ENCODE results near the gene RIMS3. TPM values are rescaled to one million over a fixed set of nuclear protein-coding genes. Genes with fewer than 3 reads are reported as not detected.

The RIMS3 gene
- total RNA-seq, 1 experiment from 2014 or later = 13.7 TPM

- no peak overlapping the region for H3K14ac ChIP-seq (ENCODE audit: insufficient read depth, low read length)
- Mint-ChIP-seq H3K4me3 (no peak overlapping the region), H3K36me3 (ENCODE audit: insufficient read depth in 1 of 3, low read depth in 3 of 3) (peaks cover 0 to 10% (median 3%) of the 10 kb centered on the region in 3 experiments; a peak in 3 of 7 replicates), H3K27ac (peak overlapping the region in 1 of 3 experiments; percentile 5; a peak in 1 of 7 replicates), H3K27me3 (ENCODE audit: low read depth) (no peaks in the 10 kb centered on the region), H3K4me1 (peaks cover 1 to 10% of the 10 kb centered on the region in 2 experiments; a peak in 3 of 4 replicates), H3K9me3 (no peaks in the 10 kb centered on the region)
- H4K8ac ChIP-seq (replicated peaks; ENCODE audit: insufficient read length, low read depth, low read length) = no peak overlapping the region
- DNase-seq = no peak
- no peaks in the 10 kb centered on the region for H3K4me1 ChIP-seq (ENCODE audit: insufficient read depth, low read length)
- H2BK5ac ChIP-seq (ENCODE audit: insufficient read length, low read length) = no peak overlapping the region
- H4K91ac ChIP-seq (ENCODE audit: insufficient read length, low read depth, low read length) = no peak overlapping the region
- no peak overlapping the region for H3K4ac ChIP-seq (ENCODE audit: low read depth, low read length)
- no peak overlapping the region for H2AK5ac ChIP-seq (ENCODE audit: insufficient read length, low read length)
- H2AFZ ChIP-seq (ENCODE audit: low read length) = no peak overlapping the region
- no peaks in the 10 kb centered on the region for H3K9me3 ChIP-seq (ENCODE audit: control insufficient read depth, low read depth, low read length)
- no peaks in the 10 kb centered on the region for H3K27me3 ChIP-seq (ENCODE audit: insufficient read depth, low read length)
- H3K18ac ChIP-seq (ENCODE audit: insufficient read length, low read depth, low read length) = no peak overlapping the region
- no peaks in the 10 kb centered on the region for H3K79me2 ChIP-seq (ENCODE audit: insufficient read depth, low read length)
- no peak for TF ChIP-seq CTCF (conservative IDR thresholded peaks at IDR 0.05)
- no peak overlapping the region for H2BK120ac ChIP-seq (ENCODE audit: low read depth, low read length, poor library complexity, severe bottlenecking)
- H2BK12ac ChIP-seq (ENCODE audit: insufficient read length, low read depth, low read length) = no peak overlapping the region
- no peak overlapping the region for H3K23ac ChIP-seq (ENCODE audit: insufficient read length, low read depth, low read length)
- no CpG with 5 or more reads among the region's 5 CpGs for WGBS (ENCODE audit: extremely low coverage, insufficient read length, low lambda C conversion rate)
- no peaks in the 10 kb centered on the region for H4K20me1 ChIP-seq (ENCODE audit: control insufficient read depth, insufficient read depth, insufficient read length)
- no peak overlapping the region for H2BK15ac ChIP-seq (ENCODE audit: low read depth, low read length)
- H2BK20ac ChIP-seq (ENCODE audit: low read depth, low read length, poor library complexity, severe bottlenecking) = no peak overlapping the region
- H3K23me2 ChIP-seq (ENCODE audit: insufficient read length, low read depth, low read length, poor library complexity, severe bottlenecking) = no peaks in the 10 kb centered on the region
- no peak overlapping the region for H3K9ac ChIP-seq (ENCODE audit: extremely low read depth, insufficient read length, low read length)
- H3K4me2 ChIP-seq (ENCODE audit: insufficient read depth, insufficient read length, low read length) = no peak overlapping the region
- H3K79me1 ChIP-seq (ENCODE audit: insufficient read depth, low read depth, low read length, poor library complexity, severe bottlenecking) = no peaks in the 10 kb centered on the region
- H3T11ph ChIP-seq (ENCODE audit: low read length) = no peak overlapping the region
- H4K5ac ChIP-seq (ENCODE audit: insufficient read length, low read depth, low read length) = no peak overlapping the region
- no peak overlapping the region for H3K27ac ChIP-seq (ENCODE audit: insufficient read length, low read depth, low read length)
- H3K56ac ChIP-seq (ENCODE audit: insufficient read length, low read depth, low read length) = no peak overlapping the region
Measured at GRCh38 chr1:40645118-40645680, 20.3 kb downstream of the RIMS3 start.
